ENCODE data around the gene PAFAH1B1.
A peak's percentile ranks its signal among the peaks of the same experiment; 100 is the strongest.

The PAFAH1B1 gene

DNA sequence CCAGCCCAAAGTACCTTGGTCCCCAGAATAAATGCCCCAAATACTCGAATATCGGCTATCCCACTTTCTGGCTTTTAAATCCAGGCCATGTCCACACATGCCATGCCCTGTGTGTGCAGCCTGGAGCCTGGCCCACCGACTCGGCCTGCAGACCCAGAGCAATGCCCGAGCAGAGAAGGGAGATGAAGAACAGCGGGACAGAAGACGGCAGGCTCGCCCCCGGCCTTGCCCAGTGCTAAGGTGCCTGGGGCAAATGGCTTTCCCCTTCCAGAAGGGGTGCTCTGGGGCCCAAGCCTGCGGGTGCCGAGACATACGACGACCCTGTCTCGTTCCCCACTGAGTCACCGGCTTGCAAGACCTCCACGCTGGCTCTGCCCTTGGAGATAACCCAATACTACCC lies 110.2 kb downstream of the PAFAH1B1 start:
- Mint-ChIP-seq H3K27ac (no peak overlapping the region), H3K4me1 (ENCODE audit: low read depth) (peaks cover 4% of the 10 kb centered on the region), H3K27me3 (ENCODE audit: low read depth) (no peaks in the 10 kb centered on the region), H3K4me3 (no peak overlapping the region), H3K9me3 (no peaks in the 10 kb centered on the region), H3K36me3 (ENCODE audit: low read depth) (peaks cover 6% of the 10 kb centered on the region)
- no peak for DNase-seq (ENCODE audit: low spot score)

DNA sequence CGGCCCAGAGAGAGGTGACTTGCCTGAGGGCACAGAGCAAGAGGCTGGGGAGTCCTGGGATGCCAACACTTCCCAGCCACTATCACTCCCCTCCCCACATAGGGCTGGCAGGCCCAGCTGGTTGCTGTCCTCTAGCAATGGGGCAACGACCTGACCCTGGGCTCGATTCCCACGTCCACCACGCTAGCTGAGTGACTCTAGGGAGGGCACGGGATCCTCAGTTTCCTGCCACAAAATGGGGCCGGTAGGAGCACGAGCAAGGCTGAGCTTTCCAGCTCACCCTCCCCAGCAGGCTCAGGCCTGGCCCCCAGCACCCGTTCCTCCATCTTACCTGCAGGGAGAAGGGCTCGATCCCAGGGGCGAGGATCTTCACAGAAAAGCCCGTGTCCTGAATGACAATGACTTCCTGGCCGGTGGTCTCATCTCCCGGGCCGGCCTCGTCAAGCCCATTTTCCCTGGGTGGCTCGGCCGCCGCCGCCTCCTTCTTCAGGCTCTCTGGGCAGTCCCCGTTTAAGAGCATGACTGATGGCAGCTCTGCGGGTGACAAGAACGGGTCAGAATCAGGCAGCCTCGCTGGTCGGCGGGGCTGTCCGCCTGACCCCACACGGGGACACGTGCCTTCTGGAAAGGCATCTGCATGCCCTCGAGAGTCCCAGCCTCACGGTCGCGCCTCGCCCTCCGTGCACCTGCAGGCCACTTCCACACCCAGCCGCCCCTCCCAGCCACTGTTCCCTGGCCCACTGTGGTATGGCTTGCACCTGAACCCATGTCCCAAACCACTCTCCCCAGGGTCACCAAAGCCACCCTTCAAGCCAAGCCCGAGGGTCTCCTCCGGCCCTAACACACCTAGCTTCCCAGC lies 110.8 kb downstream of the PAFAH1B1 start:
- no peaks in the 10 kb centered on the region for H3K27me3 Mint-ChIP-seq (ENCODE audit: low read depth)
- no peaks in the 10 kb centered on the region for H3K9me3 Mint-ChIP-seq
- H3K4me3 Mint-ChIP-seq: no peak overlapping the region
- no peak overlapping the region for H3K27ac Mint-ChIP-seq
- H3K4me1 Mint-ChIP-seq (ENCODE audit: low read depth): peaks cover 9% of the 10 kb centered on the region
- H3K36me3 Mint-ChIP-seq (ENCODE audit: low read depth): peaks cover 6% of the 10 kb centered on the region
- DNase-seq (ENCODE audit: low spot score): no peak

DNA sequence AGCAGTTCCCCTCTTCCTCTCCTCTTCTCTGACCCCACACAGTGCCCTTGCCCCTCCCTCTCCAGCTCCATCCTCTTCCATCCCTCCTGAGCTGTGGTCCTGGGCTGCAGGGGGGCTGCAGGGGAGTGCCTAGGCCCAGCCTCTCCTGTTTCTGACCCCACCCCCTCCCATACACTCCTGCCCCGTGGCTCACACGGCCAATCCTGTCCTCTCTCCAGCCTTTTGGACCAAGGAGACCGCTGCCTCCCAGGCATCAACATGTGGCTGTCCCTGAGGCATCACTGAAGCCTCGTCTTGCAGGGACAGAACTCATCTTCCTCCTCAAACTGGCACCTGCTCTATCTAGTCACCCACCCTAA lies 111.4 kb downstream of the PAFAH1B1 start:
- Mint-ChIP-seq H3K27ac (no peak overlapping the region), H3K4me1 (ENCODE audit: low read depth) (peaks cover 14% of the 10 kb centered on the region), H3K36me3 (ENCODE audit: low read depth) (peaks cover 6% of the 10 kb centered on the region), H3K9me3 (no peaks in the 10 kb centered on the region), H3K4me3 (no peak overlapping the region), H3K27me3 (ENCODE audit: low read depth) (no peaks in the 10 kb centered on the region)
- no peak for DNase-seq (ENCODE audit: low spot score)

DNA sequence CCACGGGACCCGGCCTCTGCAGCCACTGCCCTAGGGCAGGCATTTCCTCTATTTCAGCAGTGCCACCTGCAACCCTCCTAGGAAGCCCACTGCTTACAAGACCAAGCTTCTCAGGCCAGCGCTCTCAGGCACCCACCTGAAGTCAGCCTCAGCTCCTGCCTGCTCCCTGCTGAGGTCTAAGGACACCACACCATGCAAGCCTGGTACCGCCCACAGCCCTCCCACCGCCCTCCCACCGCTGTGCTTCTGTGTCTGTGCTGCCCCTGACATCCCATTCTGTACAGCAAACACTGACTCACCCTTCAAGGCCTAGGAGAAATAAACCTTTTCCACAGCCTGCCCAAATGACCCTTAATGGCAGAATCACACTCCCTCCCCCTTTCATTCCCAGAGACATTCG lies 111.8 kb downstream of the PAFAH1B1 start:
- Mint-ChIP-seq H3K4me1 (ENCODE audit: low read depth) (peaks cover 18% of the 10 kb centered on the region), H3K27me3 (ENCODE audit: low read depth) (no peaks in the 10 kb centered on the region), H3K4me3 (no peak overlapping the region), H3K36me3 (ENCODE audit: low read depth) (peaks cover 6% of the 10 kb centered on the region), H3K9me3 (no peaks in the 10 kb centered on the region), H3K27ac (peak overlapping the region; percentile 68)
- no peak for DNase-seq (ENCODE audit: low spot score)

DNA sequence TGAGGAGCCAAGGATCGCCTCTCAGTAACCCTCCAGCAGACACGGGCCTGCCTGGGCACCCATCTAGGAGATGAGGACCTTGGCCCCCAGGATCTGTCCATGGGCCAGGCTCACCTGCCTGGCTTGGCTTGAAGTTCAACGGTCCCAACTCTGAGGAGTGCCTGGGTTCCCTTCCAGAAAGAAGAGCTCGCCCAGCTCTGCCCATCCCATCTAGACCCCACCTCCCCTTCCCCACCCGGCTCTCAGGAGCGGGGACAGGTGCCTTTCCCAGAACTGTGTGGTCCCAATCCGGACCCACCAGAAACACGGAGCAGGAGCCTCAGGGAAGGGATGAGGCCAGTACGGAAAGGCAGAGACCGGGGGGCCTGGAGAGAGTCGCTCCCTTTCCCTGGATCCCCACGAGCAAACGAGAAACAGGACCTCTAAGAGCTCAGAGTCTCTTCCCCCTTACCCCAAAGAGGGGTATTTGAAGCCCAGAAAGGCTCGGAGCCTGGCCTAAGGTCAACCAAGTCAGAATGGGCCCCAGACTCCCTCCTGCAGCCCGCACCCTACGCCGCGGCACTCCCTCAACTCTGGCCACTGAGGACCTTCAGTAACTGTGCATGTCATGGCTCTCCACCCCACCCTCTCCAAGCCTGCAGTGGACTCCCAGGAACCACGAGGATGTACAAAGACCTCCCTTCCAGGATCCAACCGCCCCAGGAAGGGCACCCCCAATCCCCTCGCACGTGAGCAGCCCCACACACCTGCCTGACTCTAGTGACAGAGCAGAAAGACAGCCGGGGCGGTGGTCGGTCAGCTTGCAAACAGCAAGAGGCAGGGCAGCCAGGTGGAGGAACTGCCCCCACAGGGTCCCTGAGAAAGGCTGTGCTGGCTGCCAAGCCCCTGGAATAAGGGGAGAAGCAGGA lies 112.7 kb downstream of the PAFAH1B1 start:
- Mint-ChIP-seq H3K9me3 (no peaks in the 10 kb centered on the region), H3K36me3 (ENCODE audit: low read depth) (peaks cover 6% of the 10 kb centered on the region), H3K4me1 (ENCODE audit: low read depth) (peaks cover 20% of the 10 kb centered on the region), H3K27me3 (ENCODE audit: low read depth) (no peaks in the 10 kb centered on the region), H3K27ac (peak overlapping the region; percentile 68), H3K4me3 (no peak overlapping the region)
- DNase-seq (ENCODE audit: low spot score): no peak

DNA sequence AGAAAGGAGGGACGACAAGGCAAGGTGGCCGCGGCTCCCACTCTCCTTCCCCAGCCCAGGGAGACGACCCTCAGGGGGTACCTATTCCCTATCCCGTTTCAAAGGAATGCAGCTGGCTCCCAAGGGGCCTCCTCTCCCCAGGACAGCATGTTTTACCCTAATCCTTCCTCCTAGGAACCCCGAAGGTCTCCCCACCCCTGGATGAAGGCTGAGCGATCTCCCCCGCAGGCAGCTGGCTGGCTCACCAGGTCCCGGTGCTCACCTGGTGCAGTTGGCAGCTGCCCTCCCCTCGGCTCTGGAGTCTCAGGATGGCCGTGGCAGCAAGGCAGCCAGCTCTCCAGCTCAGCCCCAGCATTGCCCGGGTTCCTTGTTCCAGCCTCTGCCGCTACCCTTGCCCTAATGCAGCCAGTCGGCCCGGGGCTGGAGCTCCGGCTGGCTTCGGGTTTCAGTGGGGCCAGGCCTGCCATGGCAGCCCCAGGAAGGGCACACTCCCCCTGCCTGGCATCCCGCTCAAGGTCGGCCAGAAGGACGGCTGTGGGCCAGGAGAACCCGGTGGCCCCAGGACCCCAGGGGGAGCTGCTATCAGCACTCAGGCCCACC lies 113.6 kb downstream of the PAFAH1B1 start:
- H3K9me3 Mint-ChIP-seq: no peaks in the 10 kb centered on the region
- DNase-seq (ENCODE audit: low spot score): no peak
- no peak overlapping the region for H3K27ac Mint-ChIP-seq
- H3K27me3 Mint-ChIP-seq (ENCODE audit: low read depth): no peaks in the 10 kb centered on the region
- H3K4me1 Mint-ChIP-seq (ENCODE audit: low read depth): peaks cover 21% of the 10 kb centered on the region
- no peak overlapping the region for H3K4me3 Mint-ChIP-seq
- H3K36me3 Mint-ChIP-seq (ENCODE audit: low read depth): peaks cover 6% of the 10 kb centered on the region

DNA sequence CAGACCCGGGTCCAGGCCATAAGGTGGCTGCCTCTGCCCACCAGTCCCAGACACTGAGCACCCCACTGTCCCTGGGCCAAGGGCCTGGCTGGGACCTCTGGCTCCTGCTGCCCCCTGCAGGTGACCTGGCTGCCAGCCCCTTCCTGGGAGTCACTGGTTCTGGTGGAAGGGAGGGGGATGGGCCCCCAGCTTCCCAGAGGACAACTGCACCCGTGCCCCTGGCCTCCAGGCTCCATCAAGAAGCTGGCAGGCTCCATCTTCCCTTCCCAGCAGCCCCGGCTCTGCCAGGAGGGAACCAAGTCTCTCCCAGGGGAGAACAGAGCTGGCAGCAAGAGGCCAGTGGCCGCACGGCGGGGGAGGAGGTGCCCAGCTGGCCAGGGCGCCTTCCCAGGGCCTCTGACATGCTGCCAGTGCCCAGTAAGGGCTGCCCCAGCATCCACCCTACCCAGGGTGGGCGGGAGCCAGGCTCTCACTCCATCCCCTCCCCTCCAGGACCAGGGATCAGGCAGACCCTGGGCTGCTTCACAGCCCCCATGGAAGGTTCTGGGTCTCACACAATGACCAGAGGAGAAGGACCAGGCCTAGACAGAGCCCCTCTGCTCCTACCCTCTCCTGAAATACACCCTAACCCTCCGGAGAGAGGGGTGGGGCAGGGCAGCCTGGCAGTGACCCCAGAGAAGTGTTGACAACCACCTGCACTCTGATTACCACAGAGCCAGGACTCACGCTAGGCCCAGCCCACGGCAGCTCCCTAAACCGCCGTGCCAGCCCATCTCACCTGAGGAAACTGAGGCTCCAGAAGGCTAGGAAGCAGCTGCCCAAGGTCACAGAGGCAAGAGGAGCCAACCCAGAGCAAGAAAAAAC lies 114.5 kb downstream of the PAFAH1B1 start:
- no peak for DNase-seq (ENCODE audit: low spot score)
- Mint-ChIP-seq H3K4me1 (ENCODE audit: low read depth) (peaks cover 27% of the 10 kb centered on the region), H3K4me3 (no peak overlapping the region), H3K36me3 (ENCODE audit: low read depth) (peaks cover 8% of the 10 kb centered on the region), H3K27me3 (ENCODE audit: low read depth) (no peaks in the 10 kb centered on the region), H3K9me3 (no peaks in the 10 kb centered on the region), H3K27ac (peak overlapping the region; percentile 17)

DNA sequence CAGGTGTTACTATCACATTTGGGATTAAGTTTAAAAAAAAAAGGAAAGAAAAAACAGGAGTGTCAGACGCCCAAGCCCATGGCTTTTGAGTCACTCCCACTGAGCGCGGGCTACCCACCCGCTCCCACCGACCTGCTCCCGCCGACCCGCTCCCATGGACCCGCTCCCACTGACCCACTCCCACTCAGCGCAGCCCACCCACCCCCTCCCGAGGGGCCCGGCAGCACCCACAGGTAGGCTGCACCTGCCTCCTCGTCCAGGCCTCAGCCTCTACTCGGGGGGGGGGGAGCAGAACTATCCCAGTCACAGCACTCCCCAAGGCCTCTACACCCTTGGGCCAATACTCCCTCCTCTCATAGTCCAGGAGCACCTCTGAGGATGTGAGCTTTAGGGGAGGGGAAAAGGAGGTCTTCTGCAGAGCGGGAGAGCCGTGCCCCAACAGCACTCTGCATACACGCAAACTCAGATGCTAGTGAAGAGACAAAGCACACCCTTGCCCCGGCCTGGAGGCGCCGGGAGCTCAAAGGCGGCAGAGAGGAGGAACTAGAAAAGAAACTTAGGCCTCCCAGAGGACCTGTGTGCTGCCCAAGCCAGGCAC lies 115.2 kb downstream of the PAFAH1B1 start:
- DNase-seq (ENCODE audit: low spot score): no peak
- Mint-ChIP-seq H3K4me3 (no peak overlapping the region), H3K27me3 (ENCODE audit: low read depth) (no peaks in the 10 kb centered on the region), H3K27ac (peak overlapping the region; percentile 35), H3K9me3 (no peaks in the 10 kb centered on the region), H3K36me3 (ENCODE audit: low read depth) (peaks cover 8% of the 10 kb centered on the region), H3K4me1 (ENCODE audit: low read depth) (peaks cover 29% of the 10 kb centered on the region)

DNA sequence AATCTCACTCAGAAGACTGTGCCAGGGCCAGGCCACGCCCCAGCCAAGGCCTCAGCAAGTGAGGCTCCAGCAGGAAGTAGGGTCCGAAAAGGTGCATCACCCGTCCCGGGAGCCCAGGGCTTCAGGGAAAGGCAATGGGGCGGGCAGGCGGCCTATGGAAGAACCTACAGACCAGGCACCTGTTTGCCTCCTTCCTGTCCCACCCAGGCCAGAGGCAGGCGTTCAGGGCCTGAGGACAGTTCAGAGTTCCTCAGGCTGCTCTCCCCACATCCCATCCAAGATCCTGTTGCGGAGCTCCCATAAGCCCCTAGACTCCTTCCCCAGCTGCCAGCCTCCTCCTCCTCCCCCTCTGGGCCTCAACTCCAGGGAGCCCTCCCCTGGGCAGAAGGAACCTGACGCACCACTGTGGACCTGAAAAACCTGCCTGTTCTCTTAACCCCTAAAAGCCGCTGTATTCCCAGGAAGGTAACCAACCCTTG lies 115.8 kb downstream of the PAFAH1B1 start:
- DNase-seq (ENCODE audit: low spot score): no peak
- Mint-ChIP-seq H3K9me3 (no peaks in the 10 kb centered on the region), H3K27ac (peak overlapping the region; percentile 31), H3K27me3 (ENCODE audit: low read depth) (no peaks in the 10 kb centered on the region), H3K4me3 (peak overlapping the region; percentile 90), H3K36me3 (ENCODE audit: low read depth) (peaks cover 8% of the 10 kb centered on the region), H3K4me1 (ENCODE audit: low read depth) (peaks cover 31% of the 10 kb centered on the region)

DNA sequence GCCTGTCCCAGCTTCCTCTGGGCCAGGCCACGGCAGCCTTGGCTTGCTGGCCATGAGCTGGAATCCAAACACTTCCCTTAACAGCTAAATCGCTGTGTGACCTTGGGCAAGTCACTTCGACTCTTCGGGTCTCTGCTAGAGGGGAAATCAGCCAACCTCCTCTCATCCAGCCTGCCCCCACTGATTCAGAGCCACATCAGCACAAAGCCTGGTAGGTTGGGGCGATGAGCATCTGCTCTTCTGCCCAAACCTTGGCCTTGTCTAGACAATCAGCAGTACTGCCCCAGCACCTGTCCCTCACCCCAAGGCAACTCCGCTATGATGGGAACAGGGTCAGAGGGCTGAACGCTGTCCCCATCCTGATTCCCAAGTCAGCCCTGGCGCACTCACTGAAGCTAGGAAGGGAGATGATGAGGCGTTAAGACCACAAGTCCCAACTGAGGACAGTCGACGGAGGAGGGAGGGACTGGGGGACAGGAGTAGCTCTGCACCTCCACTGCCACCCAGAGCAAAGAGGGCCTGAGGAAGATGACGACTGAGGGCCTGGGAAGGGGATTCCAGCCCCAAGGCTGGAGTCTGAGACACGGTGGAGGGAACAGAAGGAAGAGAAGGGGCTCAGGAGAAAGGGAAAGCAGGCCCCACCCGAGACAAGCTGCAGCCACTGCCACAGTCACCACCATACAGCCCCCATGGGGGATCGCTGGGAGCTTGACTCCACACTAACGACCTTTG lies 116.8 kb downstream of the PAFAH1B1 start:
- peak overlapping the region; percentile 90 for H3K4me3 Mint-ChIP-seq
- DNase-seq (ENCODE audit: low spot score): no peak
- no peaks in the 10 kb centered on the region for H3K9me3 Mint-ChIP-seq
- H3K36me3 Mint-ChIP-seq (ENCODE audit: low read depth): peaks cover 8% of the 10 kb centered on the region
- peaks cover 31% of the 10 kb centered on the region for H3K4me1 Mint-ChIP-seq (ENCODE audit: low read depth)
- peak overlapping the region; percentile 84 for H3K27ac Mint-ChIP-seq
- H3K27me3 Mint-ChIP-seq (ENCODE audit: low read depth): no peaks in the 10 kb centered on the region

DNA sequence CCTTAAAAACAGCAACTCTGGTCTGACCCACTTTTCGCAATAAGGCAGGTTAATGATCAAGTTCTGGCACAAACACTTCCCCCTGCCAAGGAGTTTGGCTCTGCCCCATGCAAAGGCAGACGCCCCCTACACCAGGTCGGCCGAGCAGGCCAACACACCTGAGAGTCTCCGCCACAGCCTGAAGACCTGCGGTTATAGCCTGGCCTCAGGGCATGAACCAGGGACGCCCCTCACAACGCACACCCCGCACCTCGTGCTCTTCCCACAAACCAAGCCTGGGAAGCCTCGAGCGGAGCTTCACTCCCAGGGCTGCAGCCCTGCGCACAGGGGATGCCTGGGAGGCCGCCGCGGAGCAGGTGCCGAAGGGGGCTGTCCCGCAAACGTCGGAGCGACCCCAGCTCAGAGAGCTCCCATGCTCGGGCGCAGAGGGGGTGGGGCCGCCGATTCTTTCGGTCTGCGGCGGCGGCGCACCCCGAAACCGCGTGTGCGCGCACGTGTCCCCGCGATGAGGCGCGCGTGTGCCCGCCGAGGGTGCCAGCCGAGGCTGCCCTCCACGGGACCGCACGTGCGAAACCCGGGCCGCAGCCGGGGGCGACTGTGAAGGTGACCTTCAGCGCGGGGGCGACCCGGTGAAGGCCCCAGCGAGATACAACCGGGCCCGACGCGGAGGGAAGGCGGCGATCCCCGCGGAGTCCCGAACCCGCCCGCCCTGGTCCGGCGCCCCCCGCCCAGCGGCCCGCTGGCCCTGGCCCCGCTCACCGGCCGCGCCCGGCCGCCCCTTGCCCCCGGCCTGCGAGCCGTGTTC lies 117.6 kb downstream of the PAFAH1B1 start:
- peaks cover 27% of the 10 kb centered on the region for H3K4me1 Mint-ChIP-seq (ENCODE audit: low read depth)
- DNase-seq (ENCODE audit: low spot score): peak; percentile 27
- peaks cover 5% of the 10 kb centered on the region for H3K36me3 Mint-ChIP-seq (ENCODE audit: low read depth)

More for the DNA sequence above, 117.6 kb downstream of the PAFAH1B1 start:
- Mint-ChIP-seq H3K4me3 (peak overlapping the region; percentile 90), H3K27me3 (ENCODE audit: low read depth) (no peaks in the 10 kb centered on the region), H3K27ac (peak overlapping the region; percentile 84), H3K9me3 (no peaks in the 10 kb centered on the region)
